Loucy (cell line): ENCODE data around the gene APRT.

Experiments used
- CTCF ChIP-seq: fragments of 200-600 bp; sonication (generic); conservative IDR thresholded peaks from 2 replicates; pipeline ENCODE4 v1.5.1; 2014; ENCODE audit warnings: mild to moderate bottlenecking, antibody characterized with exemption, low read length
- EZH2phosphoT487 ChIP-seq: fragments of 200-600 bp; IDR thresholded peaks from 2 replicates; pipeline ENCODE4 v1.6.1; 2018; ENCODE audit warnings: antibody characterized with exemption, mild to moderate bottlenecking, moderate library complexity, borderline replicate concordance

DNA sequence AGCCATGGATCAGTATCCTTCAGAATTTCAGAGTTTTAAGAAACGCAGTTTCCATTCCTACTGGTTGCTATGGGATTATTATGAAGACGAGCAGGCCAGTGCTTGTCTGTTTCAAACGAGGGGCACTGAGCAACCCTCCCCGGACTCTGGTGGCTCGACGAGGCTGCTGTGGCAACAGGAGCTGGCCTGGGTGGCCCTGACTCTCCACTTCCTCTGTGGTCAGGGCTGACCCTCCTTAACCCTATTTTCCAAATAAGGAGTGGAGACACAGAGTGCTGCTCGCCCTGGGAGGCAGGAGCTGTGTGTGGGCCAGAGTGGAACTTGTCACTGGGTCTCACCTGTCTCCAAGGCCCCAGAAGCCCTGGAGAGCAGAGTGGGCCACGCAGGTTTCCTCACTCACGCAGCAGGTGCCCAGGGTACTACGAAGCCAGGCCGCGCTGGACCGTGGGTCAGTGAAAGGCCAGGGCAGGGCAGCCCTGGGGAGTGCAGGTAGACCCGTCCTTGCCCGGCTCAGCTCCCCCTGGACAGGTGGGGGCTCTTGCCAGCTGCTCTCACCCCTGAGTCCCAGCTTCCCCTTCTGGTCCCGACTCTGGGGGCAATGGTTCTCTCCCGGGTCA lies 41.7 kb upstream of the APRT start:
- TF ChIP-seq CTCF (no peak), EZH2phosphoT487 (no peak)
